Stimulated activated CD4-positive, alpha-beta T cell treated with anti-CD3 and anti-CD28 coated beads, Interleukin-12 subunit alpha, Interleukin-12 subunit beta, amount 100 ng/mL, for 48 hours (primary cell): ENCODE data around the gene OR5K4.
"Not testable (repeated sequence)": the region's sequence is repeated elsewhere in the genome, so short reads cannot be mapped to it uniquely, and the experiment has no call there.

Experiments used
- DNase-seq, 3 donors: peaks; one replicate each; pipeline ENCODE4 v3.0.0-alpha.2; 2020; ENCODE audit warnings: low read depth in 2 of 3, low spot score in 1 of 3

OR5K4 gene

DNA sequence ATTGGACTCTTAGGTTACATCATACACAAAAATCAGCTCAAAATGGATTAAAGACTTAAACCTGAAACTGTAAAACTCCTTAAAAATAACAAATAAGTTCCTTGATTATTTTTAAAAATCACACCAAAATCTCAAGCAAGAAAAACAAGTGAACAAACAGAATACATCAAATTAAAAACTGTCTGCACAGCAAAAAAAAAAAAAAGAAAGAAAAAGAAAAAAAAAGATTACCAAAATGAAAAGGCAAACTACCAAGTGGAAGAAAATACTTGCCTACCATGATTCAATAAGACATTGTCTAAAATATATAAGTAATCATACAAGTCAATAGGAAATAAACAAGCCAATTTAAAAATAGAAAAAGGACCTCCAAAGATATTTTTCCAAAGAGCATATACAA, 17.5 kb downstream of the OR5K4 start:
- no peak for DNase-seq

DNA sequence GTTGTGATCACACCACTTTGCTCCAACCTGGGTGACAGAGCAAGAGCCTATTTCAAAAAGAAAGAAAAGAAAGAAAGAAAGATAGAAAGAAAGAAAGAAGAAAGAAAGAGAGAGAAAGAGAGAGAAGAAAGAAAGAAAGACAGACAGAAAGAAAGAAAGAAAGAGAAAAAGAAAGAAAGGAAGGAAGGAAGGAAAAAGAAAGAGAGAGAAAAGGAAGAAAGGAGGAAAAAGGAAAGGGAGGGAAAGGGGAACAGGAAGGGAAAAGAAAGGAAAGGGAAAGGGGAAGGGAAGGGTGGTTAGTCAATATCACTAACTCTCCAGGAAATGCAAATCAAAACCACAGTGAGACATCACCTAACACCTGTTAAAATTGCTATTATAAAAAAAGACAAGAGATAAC, 18.2 kb downstream of the OR5K4 start:
- DNase-seq = no peak

DNA sequence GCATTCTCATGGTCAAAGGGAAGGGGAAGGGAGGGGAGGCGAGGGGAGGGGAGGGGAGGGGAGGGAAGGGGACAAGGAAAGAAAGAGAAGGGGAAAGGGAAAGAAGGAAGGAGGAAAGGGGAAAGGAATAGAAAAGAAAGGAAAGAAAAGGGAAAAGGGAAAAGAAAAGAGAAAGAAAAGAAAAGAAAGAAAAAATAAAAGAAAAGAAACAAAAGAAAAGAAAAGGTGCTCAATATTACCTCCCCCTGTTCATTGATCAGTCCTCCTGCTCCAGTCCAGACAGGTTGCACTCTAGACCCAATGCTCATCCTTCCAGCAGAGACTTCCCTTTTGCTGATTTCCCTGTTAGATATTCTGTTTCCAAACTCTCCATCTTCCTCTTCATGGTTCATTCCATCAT, 18.8 kb downstream of the OR5K4 start:
- DNase-seq = no peak

DNA sequence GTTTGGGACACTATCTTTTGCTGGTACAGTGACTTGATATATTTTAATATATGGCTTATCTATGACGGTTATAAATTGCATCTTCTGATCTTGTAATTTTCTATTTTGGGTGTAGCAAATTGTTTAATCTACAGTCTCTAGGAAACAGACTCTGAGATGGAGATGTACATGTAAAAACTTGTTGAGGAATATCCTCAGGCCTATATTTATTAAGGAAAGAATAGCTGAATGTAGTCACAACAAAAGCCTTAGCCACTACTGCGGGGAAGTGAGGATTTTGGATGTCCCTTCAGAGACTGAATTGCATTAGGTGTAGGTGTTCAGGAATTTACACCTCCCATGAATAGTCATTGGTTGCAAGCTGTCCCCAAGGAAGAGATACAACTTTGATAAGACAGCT, 23.0 kb downstream of the OR5K4 start:
- DNase-seq = no peak

DNA sequence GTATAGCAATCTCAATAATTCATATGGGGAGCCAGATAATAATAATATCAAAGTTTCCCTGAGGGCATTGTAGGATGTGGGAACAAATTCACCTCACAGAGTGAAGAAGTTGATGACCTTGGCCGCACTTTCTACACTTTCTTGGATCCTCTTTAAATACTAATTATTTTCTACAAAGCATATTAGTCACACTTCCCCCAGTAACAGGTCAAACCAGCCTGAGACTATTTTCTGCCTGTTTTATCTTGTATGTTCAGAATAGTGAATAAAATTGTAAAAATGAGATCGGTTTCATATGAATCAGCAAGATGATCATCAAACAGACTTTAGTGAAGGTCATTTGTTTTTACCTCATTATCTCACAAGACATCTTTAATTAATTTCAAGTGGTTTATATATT, 34.5 kb downstream of the OR5K4 start:
- no peak for DNase-seq

DNA sequence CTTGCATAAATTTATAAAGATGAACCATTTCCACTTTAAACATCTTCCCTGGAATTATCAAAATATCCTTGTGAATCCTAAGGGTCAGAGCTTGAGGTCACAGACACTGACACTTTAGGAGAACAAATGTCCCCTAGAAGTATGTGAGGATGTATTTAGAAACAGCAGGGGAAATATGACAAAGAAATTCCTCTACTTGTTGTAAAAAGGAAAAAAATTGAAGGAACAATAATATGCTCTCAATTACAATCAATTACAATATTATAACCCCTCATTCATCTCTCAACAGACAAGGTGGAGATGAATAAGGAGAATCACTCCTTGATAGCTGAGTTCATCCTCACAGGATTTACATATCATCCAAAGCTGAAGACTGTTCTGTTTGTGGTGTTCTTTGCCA, 36.7 kb downstream of the OR5K4 start, which contains the start of gene OR5K3:
Gene OR5K3, plus strand, starts transcription at position 301 of the 400 bp plus-strand sequence. Its CDS starts 0 bp downstream, at position 301.
- DNase-seq = no peak

DNA sequence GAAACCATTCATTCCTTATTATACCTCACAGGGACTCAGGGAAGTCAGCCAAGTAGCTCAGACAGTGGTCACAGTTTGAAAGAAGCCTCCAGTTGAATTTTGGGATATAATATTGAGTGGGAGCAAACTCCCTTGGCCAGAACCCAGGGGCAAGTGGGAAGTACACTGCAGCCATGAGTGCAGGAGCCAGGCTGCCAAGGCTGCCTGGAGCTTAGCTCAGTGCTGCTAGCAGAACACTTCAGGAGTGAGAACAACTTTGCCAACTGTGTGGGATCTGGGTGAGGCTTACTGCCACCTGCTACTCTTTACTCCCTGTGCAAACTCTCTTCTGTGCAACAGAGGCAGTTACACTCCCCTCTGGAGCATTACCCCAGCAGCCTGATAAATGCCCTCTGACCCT, 41.4 kb downstream of the OR5K4 start:
- DNase-seq = no peak

DNA sequence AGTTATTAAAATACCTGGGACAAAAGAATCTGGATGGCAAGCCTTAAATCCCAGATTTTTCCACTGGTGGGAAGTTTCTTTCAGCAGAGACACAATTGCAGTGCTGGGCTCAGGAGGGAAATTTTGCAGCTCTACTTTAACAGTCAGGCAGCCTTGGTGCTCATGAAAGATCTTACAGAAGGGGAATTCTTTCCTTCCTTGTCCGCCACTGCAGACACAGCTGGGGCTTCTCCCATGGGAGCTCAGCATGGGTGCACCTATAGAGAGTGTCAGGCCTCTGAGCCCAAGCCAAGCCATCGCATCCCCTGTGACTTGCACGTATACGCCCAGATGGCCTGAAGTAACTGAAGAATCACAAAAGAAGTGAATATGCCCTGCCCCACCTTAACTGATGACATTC, 42.8 kb downstream of the OR5K4 start:
- not testable (repeated sequence) for DNase-seq

DNA sequence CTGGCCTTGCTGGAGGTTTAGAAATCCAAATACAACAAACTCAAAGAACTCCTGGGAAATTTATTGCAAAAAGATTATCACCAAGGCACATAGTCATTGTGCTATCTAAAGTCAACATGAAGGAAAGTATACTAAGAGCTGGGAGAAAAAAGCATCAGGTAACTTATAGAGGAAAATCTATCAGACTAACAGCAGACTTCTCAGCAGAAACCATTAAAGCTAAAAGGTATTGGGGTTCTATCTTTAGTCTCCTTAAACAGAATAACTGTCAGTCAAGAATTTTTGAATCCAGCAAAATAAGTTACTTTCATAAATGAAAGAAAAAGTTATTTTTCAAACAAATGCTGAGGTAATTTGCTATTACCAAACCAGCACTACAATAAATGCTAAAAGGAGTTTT, 44.9 kb downstream of the OR5K4 start:
- no peak for DNase-seq

DNA sequence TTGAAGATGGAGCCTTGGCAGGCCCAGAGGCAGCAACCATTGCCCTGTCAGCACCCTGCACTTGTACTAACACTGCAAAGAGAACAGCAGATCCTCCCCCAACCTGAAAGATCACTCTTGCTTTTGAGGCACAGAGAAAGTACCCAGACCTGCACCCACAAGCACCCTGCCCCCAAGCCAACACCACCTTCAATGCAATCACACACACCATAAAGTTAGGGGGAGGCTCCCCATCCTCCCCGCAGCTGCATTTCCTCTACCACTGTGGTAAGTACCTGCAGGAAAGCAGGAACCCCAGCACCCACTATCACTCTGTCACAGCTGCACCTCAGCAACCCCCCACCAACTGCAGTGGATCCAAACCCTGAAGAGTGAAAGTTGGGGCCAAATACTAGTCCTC, 48.9 kb downstream of the OR5K4 start:
- no peak for DNase-seq

DNA sequence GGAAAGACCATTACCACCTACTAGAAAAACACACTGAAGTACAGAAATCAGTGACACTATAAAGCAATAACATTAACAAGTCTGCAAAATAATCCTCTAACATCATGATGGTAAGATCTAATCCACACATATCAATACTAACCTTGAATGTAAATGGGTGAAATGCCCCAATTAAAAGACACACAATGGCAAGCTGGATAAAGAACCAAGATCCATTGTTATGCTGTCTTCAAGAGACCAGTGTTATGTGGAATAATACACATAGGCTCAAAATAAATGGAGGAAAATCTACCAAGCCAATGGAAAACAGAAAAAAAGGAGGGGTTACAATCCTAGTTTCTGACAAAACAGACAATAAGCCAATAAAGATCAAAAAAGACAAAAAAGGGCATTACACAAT, 50.4 kb downstream of the OR5K4 start:
- DNase-seq = no peak
